HT-29 (cell line): ENCODE results near the gene HNRNPH2. TPM values are rescaled to one million over a fixed set of nuclear protein-coding genes. Genes with fewer than 3 reads are reported as not detected.
A peak's percentile ranks its signal among the peaks of the same experiment; 100 is the strongest.

Experiments
- DNase-seq: peaks from one replicate; pipeline ENCODE4 v3.0.0-alpha.2; 2015; ENCODE audit warnings: low spot score
- total RNA-seq: library from RNA; depleted of rRNA; stranded (reverse); fragments of >200 nt; shearing (Covaris generic); gene quantifications from 2 replicates; pipeline ENCODE4 v1.2.3, GENCODE V29; 2014

Gene HNRNPH2
- total RNA-seq, 1 experiment from 2014 or later = 51.5 TPM

- DNase-seq = no peak
These were observed 12.2 kb upstream of the HNRNPH2 start for GRCh38 chrX:101395789-101396188.

- DNase-seq = no peak
These were observed 10.2 kb upstream of the HNRNPH2 start for GRCh38 chrX:101397779-101398178.

DNA sequence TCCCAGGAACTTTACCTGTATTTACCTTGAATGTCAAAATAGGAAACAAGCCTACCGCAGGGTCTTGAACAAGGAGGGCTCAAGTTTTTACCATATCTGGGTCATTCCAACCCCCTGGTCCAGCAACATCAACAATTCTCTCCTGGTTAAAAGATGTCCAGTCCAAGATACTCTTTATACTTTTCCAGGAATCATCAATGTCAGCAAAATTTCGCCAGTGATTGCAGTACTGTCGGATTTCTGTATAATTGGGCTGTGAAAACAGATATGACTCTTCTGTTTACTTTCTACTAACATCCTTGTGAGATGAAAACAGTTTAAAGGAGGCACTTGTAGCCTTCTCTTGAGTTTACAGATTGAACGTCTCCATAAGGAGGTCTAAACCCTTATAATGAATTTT, 9.3 kb upstream of the HNRNPH2 start:
- DNase-seq = no peak

DNA sequence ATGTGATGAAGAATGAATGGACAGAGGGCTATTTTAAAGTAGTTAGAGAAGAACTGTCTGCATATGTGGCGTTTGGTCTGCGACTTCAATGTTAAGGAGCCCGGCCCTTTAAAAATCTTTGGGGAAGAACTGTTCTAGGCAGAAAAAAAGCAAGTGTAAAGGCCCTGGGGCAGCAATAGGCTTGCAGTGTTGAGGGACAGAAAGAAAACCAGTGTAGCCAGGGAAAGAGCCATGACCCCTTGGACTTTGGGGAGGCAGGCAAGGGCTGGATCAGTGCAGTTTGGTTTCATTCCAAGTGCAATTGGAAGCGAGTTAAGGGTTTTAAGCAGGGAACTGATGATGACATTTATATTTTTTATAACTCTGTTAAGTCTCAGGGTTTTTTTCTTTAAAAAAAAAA, 8.2 kb upstream of the HNRNPH2 start:
- DNase-seq = no peak

DNA sequence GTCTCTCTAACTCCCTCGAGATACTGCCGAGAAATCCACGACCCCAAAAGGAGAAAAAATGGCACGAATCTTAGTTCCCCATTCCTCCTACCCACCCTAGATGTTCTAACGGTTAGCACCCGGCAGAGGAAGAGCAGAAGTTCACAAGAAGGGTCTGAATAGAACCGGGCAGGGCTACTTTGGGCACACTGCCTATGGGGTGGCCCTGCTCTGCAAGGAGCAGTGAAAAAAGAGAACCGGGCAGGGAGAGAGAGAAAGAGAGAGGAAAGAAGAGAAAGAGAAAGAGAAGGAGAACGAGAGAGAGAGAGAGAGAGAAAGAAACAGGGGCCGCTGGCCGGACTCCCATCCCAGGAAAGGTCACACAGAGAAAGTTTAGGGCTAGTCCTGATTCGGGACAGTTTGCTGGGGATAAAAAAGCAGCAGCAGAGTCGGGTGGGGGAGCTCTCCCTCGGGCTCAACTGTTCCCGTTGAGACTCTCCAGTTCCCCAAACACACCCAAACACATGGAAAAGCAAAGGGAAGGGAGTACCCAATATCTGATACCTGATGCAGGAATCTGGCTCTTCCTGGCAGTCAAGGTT, 765 bp upstream of the HNRNPH2 start:
- DNase-seq = peak; percentile 28

DNA sequence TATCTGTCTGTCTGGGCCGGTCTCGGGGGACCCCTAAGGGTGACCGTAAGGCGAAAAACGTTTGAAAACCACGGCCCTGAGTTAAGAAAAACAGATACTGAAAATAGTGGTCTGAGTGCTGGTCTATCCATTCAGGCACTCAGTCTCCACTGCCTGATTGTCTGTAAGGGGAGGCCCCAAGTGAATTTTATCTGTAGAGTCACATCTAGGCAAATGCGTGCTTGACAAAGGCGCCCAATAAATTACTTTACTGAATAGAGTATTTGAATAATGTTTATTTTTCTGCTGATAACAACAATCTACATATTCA, 465 bp downstream of the HNRNPH2 start:
- no peak for DNase-seq

DNA sequence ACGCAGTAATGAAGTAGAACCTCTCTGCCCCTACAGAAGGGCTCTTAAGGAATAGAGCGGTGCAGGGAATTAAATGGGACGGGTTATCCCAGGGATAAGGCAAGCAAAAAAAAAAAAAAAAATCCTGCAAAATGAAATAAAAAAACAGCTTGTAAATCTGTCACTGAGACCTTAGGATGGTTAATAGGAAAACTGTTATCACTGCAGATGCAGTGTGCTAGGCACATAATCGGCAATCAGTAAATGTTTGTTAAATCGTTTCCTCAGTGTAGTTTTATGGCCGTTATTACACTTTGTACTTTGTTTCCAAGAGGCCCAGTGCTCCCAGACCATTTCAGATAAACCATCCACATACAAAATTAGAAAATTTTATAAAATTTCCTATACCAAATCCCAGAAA, 1.0 kb downstream of the HNRNPH2 start:
- no peak for DNase-seq

DNA sequence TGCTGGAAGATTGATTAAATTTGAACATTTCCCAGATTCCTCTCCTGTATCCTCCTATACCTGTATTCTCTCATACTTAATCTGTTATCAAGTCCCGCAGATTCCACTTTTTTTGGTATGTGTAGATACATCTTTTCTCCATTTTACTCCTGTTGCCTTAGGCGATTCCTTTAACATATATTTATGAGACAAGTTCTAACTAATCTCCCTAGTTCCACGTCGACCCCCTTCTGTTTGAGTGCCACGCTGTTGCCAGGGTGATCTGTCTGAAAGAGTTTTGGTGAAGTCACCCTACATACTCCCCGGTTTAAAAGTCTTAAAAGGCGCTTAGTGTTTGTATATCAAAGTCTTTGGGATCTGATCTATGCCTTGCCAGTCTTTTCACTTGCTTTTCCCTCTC, 2.4 kb downstream of the HNRNPH2 start:
- DNase-seq = no peak

- DNase-seq = no peak
These were observed 4.0 kb downstream of the HNRNPH2 start for GRCh38 chrX:101411984-101412383.

GRCh38 chrX:101415180-101416145, 7.4 kb downstream of the HNRNPH2 start:
- DNase-seq = peak; percentile 87

DNA sequence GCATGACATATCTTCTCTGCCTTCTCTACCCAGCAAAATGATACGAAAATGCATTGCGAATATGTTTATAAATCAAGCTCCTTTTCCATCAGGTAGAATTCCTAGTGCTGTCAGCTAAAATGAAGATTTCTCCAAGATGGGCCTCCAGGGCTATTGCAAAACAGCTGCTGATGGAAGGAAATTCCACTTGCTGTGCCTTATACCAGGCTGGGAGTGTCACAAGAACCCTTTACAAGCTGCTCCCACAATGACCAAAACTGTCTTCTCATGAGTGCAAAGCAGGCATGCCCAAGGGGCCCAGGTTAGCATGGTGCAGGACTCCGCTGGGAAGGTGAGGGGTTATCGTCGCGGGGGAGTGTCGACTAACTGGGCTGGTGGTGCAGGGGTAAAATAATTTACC, 8.7 kb downstream of the HNRNPH2 start:
- no peak for DNase-seq

- DNase-seq = no peak
These were observed 9.2 kb downstream of the HNRNPH2 start for GRCh38 chrX:101417190-101417589.

DNA sequence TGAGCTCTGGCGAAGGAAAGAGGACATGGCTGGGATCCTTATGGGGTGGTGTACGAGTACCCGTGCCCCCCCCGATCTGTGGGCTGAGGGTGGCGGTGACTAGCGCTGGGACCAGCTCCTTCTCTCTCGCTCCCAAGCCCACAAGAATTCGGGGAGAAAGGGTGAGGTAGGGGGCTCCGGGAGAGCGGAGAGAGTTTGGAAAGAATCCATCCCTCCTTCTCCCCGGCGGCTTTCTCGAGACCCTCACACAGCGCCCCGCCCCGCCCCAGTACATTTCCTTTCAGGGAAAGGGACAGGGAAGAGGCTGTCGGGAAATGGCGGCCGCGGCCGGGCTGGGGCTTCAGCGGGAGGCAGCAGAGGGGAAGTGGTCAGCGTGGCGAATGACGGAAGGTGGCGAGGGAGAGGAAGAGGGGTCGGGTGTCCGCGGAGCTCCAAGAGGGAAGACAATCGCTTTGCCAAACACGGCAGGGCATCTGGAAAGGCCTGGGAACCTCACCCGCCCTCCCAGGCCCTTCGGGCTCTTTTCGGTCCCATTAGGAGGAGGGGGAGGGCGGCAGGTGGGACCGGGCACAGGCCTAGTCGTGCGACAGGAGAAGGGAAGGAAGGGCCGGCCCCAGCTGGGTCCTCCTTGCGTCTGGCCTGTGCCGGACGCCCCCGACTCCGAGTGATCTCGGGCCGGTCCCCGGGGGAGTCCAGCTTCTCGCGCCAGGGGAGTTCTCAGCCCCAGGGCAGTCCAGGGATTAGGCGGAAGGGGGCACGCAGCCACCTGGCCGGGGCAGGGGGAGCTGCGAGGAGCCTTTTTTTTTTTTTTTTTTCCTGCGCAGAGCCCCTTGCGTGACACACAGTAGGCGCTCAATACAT, 10.2 kb downstream of the HNRNPH2 start:
- DNase-seq = peak; percentile 38

DNA sequence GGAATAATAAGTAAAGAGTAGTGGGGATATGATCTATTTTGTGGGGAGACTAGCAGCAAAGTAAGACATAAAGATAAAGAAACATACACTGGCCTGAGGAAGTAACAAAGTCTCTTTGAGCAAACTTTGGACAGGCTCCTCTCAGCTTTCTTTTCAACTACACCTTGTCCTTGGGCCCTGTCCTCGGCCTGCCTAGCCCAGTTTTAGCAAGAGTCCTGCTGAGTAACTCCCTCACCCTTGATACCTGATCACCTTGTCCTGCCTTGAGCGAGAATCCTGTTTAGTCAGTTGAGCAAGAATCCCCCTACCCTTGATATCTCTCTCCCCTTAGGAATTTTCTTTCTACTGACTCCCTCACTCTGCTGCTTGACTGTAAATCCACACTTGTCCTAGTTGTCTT, 11.5 kb downstream of the HNRNPH2 start:
- DNase-seq = no peak

DNA sequence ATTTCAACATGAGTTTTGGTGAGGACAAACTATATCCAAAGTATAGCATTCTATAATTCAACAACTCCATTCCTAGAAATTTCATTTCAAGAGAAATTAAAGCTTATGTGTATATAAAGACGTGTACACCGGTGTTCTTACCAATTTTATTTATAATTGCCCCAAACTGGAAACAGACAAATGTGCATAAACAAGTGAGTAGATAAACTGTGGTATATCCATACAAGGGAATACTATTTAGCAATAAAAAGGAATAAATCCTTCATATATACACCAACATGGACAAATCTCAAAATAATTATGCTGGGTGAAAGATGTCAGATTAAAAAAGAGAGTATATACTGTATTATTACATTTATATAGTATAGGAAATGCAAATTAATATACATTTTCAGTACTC, 19.9 kb downstream of the HNRNPH2 start:
- no peak for DNase-seq

GRCh38 chrX:101429934-101430333, 21.9 kb downstream of the HNRNPH2 start:
- DNase-seq = no peak

DNA sequence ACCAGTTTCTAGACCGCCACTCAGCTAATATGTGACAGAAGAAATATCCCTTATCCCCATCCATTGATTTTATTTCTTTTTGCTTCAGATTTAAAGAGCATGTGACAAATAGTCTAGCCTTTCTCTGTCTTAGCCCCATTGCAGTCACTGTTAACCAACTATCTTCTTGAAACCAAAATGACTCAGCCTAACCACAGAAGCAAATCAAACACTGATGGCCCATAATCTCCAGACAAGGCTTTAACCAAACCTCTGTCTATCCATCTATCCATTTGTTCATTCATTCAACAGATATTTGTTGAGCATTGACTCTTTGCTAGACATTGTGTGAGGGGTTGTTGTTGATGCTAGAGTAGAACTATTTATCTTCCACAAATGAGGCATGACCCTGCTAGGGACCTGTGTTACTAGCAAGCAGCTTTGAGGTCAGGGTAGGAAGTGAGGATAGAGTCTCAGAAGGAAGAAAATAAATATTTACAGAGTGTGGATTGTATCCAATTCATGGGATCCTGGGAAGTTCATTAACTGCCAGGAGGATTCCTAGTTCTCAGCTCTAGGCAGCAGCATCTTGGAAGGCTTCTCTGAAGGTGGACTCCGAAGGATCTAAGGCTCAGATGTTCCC, 22.5 kb downstream of the HNRNPH2 start:
- no peak for DNase-seq

- DNase-seq = no peak
These were observed 34.1 kb downstream of the HNRNPH2 start for GRCh38 chrX:101442085-101442484.

GRCh38 chrX:101449279-101449678, 41.3 kb downstream of the HNRNPH2 start:
- no peak for DNase-seq

DNA sequence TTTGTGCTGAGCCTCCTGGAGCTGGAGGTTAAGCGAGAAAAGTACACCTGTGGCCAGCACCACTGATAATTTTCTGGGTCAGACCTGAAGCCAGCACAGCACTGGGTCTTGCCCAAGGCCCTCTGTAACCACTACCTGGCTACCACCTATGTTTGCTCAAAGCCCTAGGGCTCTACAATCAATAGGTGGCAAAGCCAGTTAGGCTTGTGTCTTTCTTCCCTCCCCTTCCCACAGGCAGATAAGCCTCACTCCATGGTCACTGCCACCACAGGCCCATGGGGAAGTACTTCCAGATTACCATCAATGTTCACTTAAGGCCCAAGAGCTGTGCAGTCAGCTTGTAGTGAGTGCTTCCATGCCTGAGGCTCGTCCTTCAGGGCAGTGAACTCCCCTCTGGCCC, 42.1 kb downstream of the HNRNPH2 start:
- DNase-seq = no peak

- peak; percentile 45 for DNase-seq
These were observed 42.9 kb downstream of the HNRNPH2 start for GRCh38 chrX:101450961-101451360.

DNA sequence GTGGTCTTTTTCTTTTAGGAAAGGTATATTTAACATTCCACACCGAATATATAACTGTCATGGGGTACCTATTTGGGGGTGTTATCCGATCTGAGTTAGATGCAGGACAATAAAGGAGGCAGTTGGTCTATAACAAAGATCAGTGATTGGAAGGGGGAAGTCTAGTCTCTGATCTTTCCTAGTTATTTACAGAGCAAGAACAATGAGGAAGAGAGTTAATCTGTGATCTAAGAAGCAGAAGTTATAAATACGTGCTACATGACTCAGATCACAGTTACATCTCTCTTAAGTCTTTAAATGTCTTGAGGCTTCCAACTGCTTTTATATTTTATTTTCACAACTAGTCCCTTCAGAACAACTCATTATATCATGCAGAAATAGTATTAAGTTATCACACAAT, 44.0 kb downstream of the HNRNPH2 start:
- peak; percentile 43 for DNase-seq
